ENCODE results near the gene BUB3. TPM values are rescaled to one million over a fixed set of nuclear protein-coding genes. Genes with fewer than 3 reads are reported as not detected.
A peak's percentile ranks its signal among the peaks of the same experiment; 100 is the strongest.

The BUB3 gene
- total and polyA plus RNA-seq, 2 of the 13 experiments (the other 11 are each of a cell fraction or from before 2014, with no cell fraction given) = 174 to 188 TPM

DNA sequence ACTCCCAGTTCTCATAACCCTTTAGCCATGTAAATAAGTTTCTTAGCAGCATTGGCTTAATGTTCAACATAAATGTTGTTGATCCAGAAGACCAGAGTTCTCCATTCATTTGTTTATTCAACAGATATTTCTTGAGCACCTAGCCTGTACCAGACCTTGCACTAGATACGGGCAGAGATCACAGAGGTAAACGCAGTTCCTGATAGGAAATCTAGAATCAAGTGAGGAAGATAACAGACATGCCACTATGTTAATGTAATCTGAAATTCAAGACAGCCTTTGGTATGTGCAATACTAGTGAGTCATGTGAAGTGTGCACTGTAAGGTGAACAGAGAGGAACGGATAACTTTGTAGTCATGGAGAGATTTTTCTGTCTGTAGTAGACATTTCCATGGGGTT, 3.0 kb downstream of the BUB3 start (continued):
- TF ChIP-seq KDM5A (IDR thresholded peaks at IDR 0.05; ENCODE audit: borderline replicate concordance, low read length) = no peak
- no peak for TF ChIP-seq ZNF891 (CRISPR knock-in tag; IDR thresholded peaks at IDR 0.05)
- no peak for TF ChIP-seq HOXA7 (CRISPR knock-in tag; IDR thresholded peaks at IDR 0.05)
- TF ChIP-seq, protein P1, sequence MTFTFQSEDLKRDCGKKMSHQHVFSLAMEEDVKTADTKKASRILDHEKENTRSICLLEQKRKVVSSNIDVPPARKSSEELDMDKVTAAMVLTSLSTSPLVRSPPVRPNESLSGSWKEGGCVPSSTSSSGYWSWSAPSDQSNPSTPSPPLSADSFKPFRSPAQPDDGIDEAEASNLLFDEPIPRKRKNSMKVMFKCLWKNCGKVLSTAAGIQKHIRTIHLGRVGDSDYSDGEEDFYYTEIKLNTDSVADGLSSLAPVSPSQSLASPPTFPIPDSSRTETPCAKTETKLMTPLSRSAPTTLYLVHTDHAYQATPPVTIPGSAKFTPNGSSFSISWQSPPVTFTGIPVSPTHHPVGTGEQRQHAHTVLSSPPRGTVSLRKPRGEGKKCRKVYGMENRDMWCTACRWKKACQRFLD (CRISPR knock-in tag; IDR thresholded peaks at IDR 0.05; ENCODE audit: borderline replicate concordance) = no peak
- TF ChIP-seq HOXD1 (CRISPR knock-in tag; IDR thresholded peaks at IDR 0.05) = no peak
- no peak for TF ChIP-seq NFYB (CRISPR knock-in tag; IDR thresholded peaks at IDR 0.05)
- no peak for TF ChIP-seq RFX3 (CRISPR knock-in tag; IDR thresholded peaks at IDR 0.05)
- no peak for TF ChIP-seq NRL (CRISPR knock-in tag; IDR thresholded peaks at IDR 0.05; ENCODE audit: borderline replicate concordance)
- no peak for TF ChIP-seq CHD4 (IDR thresholded peaks at IDR 0.05; ENCODE audit: borderline replicate concordance, low read length)
- no peak for TF ChIP-seq KDM3A (CRISPR knock-in tag; IDR thresholded peaks at IDR 0.05; ENCODE audit: low read depth)
- peak; percentile 31; the same call in 1 of the 2 replicates for TF ChIP-seq TBX2 (CRISPR knock-in tag; IDR thresholded peaks at IDR 0.05; ENCODE audit: borderline replicate concordance)
- no peak for TF ChIP-seq MYNN (CRISPR knock-in tag; IDR thresholded peaks at IDR 0.05; ENCODE audit: low read depth)
- no peak for TF ChIP-seq JUNB (CRISPR knock-in tag; IDR thresholded peaks at IDR 0.05; ENCODE audit: borderline replicate concordance)
- no peak for TF ChIP-seq MAFF (IDR thresholded peaks at IDR 0.05; ENCODE audit: low read depth, low read length)
- TF ChIP-seq, protein P2, sequence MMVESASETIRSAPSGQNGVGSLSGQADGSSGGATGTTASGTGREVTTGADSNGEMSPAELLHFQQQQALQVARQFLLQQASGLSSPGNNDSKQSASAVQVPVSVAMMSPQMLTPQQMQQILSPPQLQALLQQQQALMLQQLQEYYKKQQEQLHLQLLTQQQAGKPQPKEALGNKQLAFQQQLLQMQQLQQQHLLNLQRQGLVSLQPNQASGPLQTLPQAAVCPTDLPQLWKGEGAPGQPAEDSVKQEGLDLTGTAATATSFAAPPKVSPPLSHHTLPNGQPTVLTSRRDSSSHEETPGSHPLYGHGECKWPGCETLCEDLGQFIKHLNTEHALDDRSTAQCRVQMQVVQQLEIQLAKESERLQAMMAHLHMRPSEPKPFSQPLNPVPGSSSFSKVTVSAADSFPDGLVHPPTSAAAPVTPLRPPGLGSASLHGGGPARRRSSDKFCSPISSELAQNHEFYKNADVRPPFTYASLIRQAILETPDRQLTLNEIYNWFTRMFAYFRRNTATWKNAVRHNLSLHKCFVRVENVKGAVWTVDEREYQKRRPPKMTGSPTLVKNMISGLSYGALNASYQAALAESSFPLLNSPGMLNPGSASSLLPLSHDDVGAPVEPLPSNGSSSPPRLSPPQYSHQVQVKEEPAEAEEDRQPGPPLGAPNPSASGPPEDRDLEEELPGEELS (CRISPR knock-in tag; IDR thresholded peaks at IDR 0.05) = peak; percentile 66; the same call in 1 of the 2 replicates
- TF ChIP-seq, protein P3, sequence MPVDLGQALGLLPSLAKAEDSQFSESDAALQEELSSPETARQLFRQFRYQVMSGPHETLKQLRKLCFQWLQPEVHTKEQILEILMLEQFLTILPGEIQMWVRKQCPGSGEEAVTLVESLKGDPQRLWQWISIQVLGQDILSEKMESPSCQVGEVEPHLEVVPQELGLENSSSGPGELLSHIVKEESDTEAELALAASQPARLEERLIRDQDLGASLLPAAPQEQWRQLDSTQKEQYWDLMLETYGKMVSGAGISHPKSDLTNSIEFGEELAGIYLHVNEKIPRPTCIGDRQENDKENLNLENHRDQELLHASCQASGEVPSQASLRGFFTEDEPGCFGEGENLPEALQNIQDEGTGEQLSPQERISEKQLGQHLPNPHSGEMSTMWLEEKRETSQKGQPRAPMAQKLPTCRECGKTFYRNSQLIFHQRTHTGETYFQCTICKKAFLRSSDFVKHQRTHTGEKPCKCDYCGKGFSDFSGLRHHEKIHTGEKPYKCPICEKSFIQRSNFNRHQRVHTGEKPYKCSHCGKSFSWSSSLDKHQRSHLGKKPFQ (CRISPR knock-in tag; IDR thresholded peaks at IDR 0.05; ENCODE audit: insufficient replicate concordance) = no peak
- TF ChIP-seq CENPT (CRISPR knock-in tag; IDR thresholded peaks at IDR 0.05; ENCODE audit: low read depth) = no peak
- TF ChIP-seq, protein P4, sequence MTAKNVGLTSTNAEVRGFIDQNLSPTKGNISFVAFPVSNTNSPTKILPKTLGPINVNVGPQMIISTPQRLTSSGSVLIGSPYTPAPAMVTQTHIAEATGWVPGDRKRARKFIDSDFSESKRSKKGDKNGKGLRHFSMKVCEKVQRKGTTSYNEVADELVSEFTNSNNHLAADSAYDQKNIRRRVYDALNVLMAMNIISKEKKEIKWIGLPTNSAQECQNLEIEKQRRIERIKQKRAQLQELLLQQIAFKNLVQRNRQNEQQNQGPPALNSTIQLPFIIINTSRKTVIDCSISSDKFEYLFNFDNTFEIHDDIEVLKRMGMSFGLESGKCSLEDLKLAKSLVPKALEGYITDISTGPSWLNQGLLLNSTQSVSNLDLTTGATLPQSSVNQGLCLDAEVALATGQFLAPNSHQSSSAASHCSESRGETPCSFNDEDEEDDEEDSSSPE (CRISPR knock-in tag; IDR thresholded peaks at IDR 0.05) = no peak
- TF ChIP-seq ZNF121 (CRISPR knock-in tag; IDR thresholded peaks at IDR 0.05) = no peak
- TF ChIP-seq, protein P5, sequence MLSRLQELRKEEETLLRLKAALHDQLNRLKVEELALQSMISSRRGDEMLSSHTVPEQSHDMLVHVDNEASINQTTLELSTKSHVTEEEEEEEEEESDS (CRISPR knock-in tag; IDR thresholded peaks at IDR 0.05; ENCODE audit: borderline replicate concordance) = no peak
- TF ChIP-seq CCDC6 (CRISPR knock-in tag; IDR thresholded peaks at IDR 0.05) = no peak
- TF ChIP-seq DPF2 (CRISPR knock-in tag; IDR thresholded peaks at IDR 0.05; ENCODE audit: borderline replicate concordance, low read depth) = 0 out of 2 replicates have a peak, but pooled peaks have one; percentile 2
- no peak for TF ChIP-seq NONO (IDR thresholded peaks at IDR 0.05)
- no peak for TF ChIP-seq NONO (CRISPR knock-in tag; conservative IDR thresholded peaks at IDR 0.05)
- TF ChIP-seq PHF21A (CRISPR knock-in tag; IDR thresholded peaks at IDR 0.05) = 0 out of 2 replicates have a peak, but pooled peaks have one; percentile 41
- no peak for TF ChIP-seq ZC3H13 (CRISPR knock-in tag; IDR thresholded peaks at IDR 0.05)

Measured in HepG2 (cell line).